Activated effector memory CD4-positive, alpha-beta T cell treated with anti-CD3 and anti-CD28 coated beads, Interleukin-2, amount 50 U/mL, for 16 hours (primary cell): ENCODE measurements around the gene ITGAE.

Source experiments
- DNase-seq: peaks from one replicate; pipeline ENCODE4 v3.0.0-alpha.2; 2020

The ITGAE gene

GRCh38 chr17:3690094-3690715 lies 110.8 kb downstream of the ITGAE start:
- no peak for DNase-seq

DNA sequence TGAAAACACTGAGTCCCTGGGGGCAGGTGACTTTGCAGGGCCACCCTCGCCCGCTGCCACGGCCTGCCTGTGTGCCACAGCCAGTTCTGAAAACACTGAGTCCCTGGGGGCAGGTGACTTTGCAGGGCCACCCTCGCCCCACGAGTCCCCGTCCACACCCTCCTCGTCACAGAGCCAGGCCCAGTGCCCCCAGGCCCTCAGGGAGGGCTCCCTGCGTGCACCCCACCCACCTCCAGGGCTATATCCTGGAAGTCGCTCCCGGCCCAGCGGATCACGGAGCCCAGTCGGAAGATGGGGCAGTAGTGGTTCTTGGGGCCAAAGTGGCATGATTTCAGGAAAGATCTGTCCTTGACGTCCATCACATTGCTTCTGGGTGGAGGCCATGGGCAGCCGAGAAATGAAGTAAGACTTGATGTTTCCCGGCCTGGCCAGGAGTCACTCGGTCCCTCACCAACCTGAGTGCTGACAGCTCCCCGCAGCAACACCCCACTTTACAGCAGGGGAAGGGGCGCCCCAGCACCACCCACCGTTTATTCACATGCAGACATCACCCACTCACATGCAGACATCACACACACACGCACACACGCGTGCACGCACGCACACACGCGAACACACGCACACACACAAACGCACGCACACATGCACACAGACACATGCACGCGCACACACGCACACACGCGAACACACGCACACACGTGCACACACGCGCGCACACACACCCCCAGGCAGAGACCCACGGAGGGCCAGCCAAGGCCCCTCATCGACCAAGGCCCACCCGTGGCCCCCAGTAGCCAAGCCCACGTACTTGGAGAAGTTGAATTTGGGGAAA lies 111.5 kb downstream of the ITGAE start:
- DNase-seq = no peak

DNA sequence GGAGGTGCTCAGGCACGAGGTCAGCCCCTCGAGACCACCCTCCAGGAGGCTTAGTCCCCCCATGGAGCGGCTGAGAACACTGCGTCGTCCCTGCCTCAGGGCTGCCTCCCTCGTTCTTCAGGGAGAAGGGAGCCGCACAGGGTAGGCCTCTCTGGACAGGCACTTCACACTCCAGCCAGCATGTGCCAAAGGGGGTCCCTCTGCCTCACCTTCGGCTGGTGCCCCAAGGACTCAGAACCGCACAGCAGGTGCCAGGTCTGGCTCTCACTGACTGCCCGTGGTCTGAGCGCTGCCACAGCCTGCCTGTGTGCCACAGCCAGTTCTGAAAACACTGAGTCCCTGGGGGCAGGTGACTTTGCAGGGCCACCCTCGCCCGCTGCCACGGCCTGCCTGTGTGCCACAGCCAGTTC lies 112.1 kb downstream of the ITGAE start:
- DNase-seq = no peak

GRCh38 chr17:3688027-3688553 lies 112.9 kb downstream of the ITGAE start:
- no peak for DNase-seq

- DNase-seq = no peak
These were observed 115.8 kb downstream of the ITGAE start for GRCh38 chr17:3685174-3685573.

GRCh38 chr17:3683054-3683511 lies 117.9 kb downstream of the ITGAE start:
- peak; percentile 82 for DNase-seq

- no peak for DNase-seq
These were observed 119.0 kb downstream of the ITGAE start for GRCh38 chr17:3682033-3682432.

GRCh38 chr17:3681565-3681964 lies 119.4 kb downstream of the ITGAE start:
- no peak for DNase-seq

DNA sequence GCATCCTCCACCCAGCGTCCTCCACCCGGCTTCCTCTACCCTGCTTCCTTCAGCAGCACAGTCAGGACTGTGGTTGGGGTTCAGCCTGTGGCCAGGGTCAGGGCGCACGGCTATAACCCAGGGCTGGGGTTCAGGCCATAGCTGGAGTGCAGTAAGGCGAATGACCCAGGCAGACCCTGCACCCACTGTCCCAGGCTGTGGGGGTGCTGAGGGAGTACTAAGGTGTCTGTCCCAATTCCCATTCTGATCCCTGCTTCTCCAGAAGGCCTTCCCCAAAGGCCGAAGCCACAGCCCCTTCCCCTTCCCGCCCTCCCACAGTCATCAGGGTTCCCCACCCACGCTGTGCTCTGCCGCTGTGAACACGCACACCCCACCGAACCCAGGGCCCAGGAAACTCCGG lies 119.9 kb downstream of the ITGAE start:
- DNase-seq = no peak

GRCh38 chr17:3679531-3680126 lies 121.4 kb downstream of the ITGAE start:
- DNase-seq = no peak

- DNase-seq = no peak
These were observed 122.0 kb downstream of the ITGAE start for GRCh38 chr17:3678821-3679530.

GRCh38 chr17:3678095-3678820 lies 122.7 kb downstream of the ITGAE start:
- no peak for DNase-seq

DNA sequence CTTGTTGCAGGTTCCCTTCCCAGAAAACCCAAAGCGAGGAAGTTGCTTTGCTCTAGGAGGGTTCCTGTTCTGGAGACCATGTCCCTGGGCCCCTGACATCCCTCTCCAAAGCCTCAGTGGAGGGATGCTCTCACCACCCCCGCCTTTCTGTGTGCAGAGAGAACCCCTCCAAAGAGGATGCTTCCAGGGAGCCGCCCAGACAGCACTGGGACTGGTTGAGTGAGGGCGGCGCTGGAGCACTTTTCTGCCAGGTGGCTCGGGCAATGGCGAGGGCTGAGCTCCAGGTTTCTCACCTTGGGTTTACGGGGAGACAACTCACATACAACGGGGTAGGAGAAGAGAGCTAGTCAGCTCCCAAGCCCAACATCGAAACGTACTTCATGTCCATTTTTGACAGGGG lies 125.1 kb downstream of the ITGAE start:
- no peak for DNase-seq

- no peak for DNase-seq
These were observed 128.4 kb downstream of the ITGAE start for GRCh38 chr17:3672571-3672970.

- no peak for DNase-seq
These were observed 131.4 kb downstream of the ITGAE start for GRCh38 chr17:3669548-3669947.

GRCh38 chr17:3669085-3669347 lies 132.0 kb downstream of the ITGAE start:
- no peak for DNase-seq

GRCh38 chr17:3668279-3669084 lies 132.5 kb downstream of the ITGAE start, which contains the start of the genes EMC6 and TAX1BP3:
EMC6 (plus strand) TSS chr17:3668812; CDS start chr17:3669147, 335 bp downstream.
TAX1BP3 (minus strand) TSS chr17:3668578; CDS start chr17:3668526, 52 bp downstream.
- DNase-seq = peak; percentile 99

- DNase-seq = no peak
These were observed 133.4 kb downstream of the ITGAE start for GRCh38 chr17:3667366-3668278.

DNA sequence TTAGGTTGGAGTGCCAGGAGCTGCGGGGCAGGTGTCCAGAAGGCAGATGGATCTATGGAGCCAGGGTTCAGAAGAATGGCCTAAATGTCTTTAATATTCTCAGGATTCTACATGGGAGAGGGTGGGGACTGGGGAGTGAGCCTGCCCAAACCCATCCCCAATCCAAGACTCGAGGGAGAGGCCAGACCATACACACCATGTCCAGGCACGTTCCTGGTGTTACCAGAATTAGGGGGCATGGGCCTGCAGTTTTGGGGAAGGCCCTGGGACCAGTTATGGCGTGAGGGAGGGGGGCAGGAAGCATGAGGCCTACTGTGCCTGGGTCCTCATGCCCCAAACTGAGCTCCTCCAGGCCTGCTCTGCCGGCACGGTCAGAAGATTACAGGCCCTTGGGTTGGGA lies 134.5 kb downstream of the ITGAE start:
- no peak for DNase-seq

DNA sequence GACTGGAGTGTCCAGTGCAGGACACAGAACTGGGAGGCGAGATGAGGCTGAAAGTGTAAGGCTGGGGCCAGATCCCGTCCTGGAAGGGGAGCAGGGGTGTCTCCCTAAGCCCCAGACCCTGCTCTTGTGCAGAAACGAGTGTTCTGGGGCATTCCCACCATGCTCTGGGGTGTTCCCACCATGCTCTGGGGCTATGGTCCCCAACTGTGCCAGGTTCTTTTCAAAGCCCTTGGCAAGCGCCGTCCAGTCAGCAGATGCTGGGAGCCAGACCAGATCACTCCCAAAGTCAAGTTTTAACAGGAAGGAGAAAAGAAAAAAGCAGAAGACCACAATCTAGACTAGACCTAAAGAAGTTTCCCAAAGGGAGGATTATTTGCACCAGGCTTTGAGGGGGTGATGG lies 135.2 kb downstream of the ITGAE start:
- DNase-seq = no peak
